22Rv1 (cell line): ENCODE data around the gene TTLL9.

ENCODE experiments used
- H3K27ac ChIP-seq: fragments of 450-650 bp; 2 replicates; pipeline ENCODE4 v1.5.1; 2017
- CTCF ChIP-seq: fragments of 450-650 bp; IDR thresholded peaks from 2 replicates; pipeline ENCODE4 v1.5.1; 2017; ENCODE audit warnings: mild to moderate bottlenecking
- ZFX ChIP-seq: fragments of 450-650 bp; IDR thresholded peaks from 2 replicates; pipeline ENCODE4 v1.6.1; 2017; ENCODE audit warnings: antibody characterized with exemption, borderline replicate concordance

Gene TTLL9

GRCh38 chr20:31974951-31975487 lies 104.6 kb downstream of the TTLL9 start:
- H3K27ac ChIP-seq, result no peak overlapping the region
- TF ChIP-seq ZFX (no peak), CTCF (no peak)

DNA sequence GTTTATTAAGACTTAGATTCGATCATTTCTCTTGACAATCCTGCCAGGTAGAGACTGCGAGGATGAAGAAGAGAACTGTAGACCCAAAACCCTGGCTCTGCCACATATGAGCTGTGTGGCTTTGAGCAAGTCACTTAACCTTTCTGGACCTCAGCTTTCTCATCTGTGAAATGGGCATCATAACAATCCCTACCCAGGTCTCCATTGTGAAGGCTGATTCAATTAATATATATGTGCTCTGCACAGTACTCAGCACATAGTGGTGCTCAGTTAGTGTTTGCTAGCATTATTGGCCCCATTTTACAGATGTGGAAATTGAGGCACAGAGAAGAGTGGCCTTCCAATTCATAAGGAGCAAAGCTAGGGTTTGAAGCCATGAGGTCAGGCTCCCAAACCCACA lies 105.4 kb downstream of the TTLL9 start:
- H3K27ac ChIP-seq, result no peak overlapping the region
- TF ChIP-seq CTCF, result no peak
- no peak for TF ChIP-seq ZFX

DNA sequence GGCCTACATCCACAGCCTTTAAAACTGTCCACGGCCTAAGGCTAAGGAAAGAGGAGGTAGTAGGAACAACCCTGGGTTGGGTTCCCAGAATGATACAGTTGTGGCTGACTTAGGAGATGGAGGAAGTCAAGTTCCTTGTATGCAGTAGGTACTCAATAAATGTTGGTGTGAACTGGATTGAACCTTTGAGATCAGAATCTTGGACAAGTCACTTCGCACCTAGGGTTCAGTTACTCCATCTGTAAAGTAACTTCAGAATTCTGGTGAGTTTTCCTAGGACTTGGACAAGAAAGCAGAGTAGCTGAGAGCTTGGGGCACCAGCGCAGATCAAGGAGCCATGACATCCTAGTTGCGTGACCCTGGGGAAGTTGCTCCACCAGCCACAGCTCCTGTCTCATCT lies 106.6 kb downstream of the TTLL9 start:
- no peak overlapping the region for H3K27ac ChIP-seq
- TF ChIP-seq CTCF (no peak), ZFX (no peak)

- H3K27ac ChIP-seq, result no peak overlapping the region
- TF ChIP-seq CTCF, result no peak
- TF ChIP-seq ZFX, result no peak
Measured at GRCh38 chr20:31979713-31980426, 109.4 kb downstream of the TTLL9 start.

DNA sequence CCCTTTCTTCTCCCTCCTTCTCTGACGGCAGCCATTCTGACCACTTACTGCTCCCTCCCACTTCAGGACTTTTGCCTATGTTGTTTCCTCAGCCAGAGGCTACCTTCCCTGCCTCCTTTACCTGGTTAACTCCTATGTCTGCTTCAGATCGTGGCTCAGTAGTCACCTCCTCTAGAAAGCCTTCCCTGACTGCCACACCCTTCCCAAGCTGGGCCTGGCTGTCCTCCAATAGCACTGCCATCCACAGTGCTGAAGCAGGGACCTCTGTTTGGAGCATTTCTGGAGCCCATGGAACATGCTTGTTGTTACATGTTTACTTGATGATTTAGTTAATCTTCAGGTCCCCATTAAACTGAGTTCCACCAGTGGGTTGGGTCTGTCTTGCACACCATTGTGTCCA lies 111.3 kb downstream of the TTLL9 start:
- no peak overlapping the region for H3K27ac ChIP-seq
- no peak for TF ChIP-seq ZFX
- no peak for TF ChIP-seq CTCF

DNA sequence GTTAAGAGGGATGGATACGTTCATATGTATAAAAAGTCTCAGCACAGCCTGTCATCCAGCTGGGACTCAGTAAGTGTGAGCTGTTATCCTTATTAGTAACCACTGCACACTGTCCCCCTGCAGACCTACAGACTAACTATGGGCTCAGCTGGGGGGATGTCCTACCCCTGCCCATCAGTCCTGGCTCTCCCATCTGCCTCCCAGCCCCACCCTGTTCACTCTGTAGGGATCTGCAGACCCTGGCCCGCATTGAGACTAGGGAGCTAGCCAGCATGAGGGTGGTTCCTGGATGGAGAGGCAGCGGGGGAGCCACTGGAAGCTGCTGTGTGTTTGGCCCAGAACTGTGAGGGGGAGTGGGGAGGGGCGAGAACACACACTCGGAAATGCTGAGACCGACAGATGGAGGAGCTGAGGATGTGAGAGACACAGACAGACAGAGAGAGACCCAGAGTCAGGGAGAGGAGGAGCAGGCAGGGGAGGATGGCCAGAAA lies 114.6 kb downstream of the TTLL9 start:
- no peak overlapping the region for H3K27ac ChIP-seq
- TF ChIP-seq CTCF (no peak), ZFX (no peak)

- H3K27ac ChIP-seq, result no peak overlapping the region
Measured at GRCh38 chr20:31987744-31988143, 117.3 kb downstream of the TTLL9 start.

More at GRCh38 chr20:31987744-31988143, 117.3 kb downstream of the TTLL9 start:
- no peak for TF ChIP-seq ZFX
- TF ChIP-seq CTCF, result no peak
